Measurements from ENCODE around the gene KIR3DL3.
"Not testable (repeated sequence)": the region's sequence is repeated elsewhere in the genome, so short reads cannot be mapped to it uniquely, and the experiment has no call there.

The KIR3DL3 gene

DNA sequence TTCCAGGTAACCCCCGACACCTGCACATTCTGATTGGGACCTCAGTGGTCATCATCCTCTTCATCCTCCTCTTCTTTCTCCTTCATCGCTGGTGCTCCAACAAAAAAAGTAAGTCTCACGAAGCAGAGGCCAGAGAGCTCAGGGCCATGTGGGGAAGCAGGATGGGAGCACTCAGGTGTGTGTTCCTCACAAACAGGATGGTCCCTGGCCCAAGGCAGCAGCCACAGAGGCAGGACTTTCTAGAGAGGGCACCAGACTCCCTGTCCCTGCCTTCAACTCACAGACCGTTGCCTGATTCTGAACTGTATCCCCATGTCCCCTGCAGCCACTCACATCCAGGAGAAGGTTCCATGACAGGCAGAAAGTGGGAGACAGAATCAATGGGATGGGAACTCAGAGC lies 58.7 kb downstream of the KIR3DL3 start:
- not testable (repeated sequence) for DNase-seq (ENCODE audit: low read depth)
